ENCODE results near the gene ILF2. TPM values are rescaled to one million over a fixed set of nuclear protein-coding genes. Genes with fewer than 3 reads are reported as not detected.
"Not testable (repeated sequence)": the region's sequence is repeated elsewhere in the genome, so short reads cannot be mapped to it uniquely, and the experiment has no call there.

Gene ILF2
- polyA plus RNA-seq, 3 donors: 325 to 353 (median 339) TPM

DNA sequence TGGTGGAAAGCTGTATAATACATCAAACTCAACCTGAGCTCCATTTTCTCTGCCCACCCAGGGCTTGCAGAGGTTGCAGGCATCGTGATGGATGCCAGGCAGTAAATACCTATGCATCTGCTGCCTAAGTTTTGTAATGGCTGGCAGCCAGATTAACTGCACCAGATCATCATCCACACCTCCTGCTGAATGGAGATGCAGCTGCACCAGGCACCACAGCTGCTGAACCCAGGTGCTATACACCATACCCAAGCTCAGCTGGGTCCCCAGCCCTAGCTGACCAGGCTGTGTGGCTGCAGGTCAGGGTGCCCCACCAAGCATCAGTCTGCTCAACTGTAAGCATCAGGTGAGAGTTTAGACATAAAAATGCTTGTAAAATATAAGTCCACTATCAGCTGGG is 19.0 kb downstream of the ILF2 start:
- DNase-seq (ENCODE audit: low read depth in 3 of 3, low spot score in 2 of 3): no peak

GRCh38 chr1:153649863-153650235 is 20.9 kb downstream of the ILF2 start:
- DNase-seq (ENCODE audit: low read depth in 3 of 3, low spot score in 2 of 3): no peak

DNA sequence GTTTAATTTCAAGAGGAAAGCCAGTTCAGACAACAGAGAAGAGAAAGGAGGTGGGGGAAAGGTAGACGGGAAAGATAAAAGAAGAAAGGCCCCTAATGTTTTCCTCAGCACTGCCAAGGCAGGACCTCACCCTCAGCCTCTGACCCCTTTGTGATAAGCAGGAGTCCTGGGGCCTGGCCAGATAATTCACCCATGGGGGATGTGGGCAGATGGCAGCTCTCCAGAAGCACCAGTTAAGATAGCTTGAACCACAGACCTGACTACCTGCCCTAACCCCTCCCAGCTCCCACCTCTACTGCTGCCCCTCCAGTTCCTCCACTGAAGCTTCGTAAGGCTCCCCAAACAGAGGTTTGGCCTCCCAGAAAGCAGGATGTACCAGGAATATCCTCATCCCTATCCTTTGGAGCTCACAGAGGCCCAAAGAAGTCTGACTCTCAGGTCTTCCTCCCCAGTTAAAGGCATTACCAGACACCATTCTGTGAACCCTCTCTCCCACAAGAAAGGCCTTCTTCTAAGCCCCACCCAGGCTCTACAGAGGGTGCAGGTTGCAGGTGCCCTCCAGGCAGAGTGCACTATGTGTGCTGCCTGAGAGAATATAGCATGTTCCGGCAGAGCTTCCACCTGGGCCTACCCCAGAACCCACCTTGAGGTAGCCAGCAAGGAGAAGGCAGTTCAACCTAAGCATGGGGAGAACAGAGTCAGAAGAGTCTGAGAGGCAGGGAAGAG is 21.5 kb downstream of the ILF2 start:
- no peak for DNase-seq (ENCODE audit: low read depth in 3 of 3, low spot score in 2 of 3)

DNA sequence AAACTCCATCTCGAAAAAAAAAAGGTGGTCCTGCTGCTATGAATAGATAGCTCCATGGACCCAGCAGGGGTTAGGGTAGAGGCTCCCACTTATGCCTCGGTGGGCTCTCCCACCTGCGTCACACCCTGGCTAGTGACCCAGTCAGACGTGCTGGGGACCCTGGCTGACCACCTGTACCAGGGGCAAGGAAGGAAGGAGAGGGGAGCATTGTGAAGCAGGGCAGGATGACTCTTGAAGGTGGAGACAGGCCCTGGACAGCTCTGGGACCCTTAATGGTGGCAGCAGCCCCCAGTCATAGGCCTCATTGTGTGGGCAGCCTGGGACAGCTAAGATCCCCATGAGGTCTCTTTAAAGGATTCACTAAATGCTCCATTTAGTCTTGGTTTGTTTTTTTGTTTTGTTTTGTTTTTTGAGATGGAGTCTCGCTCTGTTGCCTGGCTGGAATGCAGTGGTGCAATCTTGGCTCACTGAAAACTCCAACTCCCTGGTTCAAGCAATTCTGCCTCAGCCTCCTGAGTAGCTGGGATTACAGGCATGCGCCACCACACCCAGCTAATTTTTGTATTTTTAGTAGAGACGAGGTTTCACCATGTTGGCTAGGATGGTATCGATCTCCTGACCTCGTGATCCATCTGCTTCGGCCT is 22.7 kb downstream of the ILF2 start:
- DNase-seq (ENCODE audit: low read depth in 3 of 3, low spot score in 2 of 3): no peak

GRCh38 chr1:153647346-153647714 is 23.5 kb downstream of the ILF2 start:
- no peak for DNase-seq (ENCODE audit: low read depth in 3 of 3, low spot score in 2 of 3)

DNA sequence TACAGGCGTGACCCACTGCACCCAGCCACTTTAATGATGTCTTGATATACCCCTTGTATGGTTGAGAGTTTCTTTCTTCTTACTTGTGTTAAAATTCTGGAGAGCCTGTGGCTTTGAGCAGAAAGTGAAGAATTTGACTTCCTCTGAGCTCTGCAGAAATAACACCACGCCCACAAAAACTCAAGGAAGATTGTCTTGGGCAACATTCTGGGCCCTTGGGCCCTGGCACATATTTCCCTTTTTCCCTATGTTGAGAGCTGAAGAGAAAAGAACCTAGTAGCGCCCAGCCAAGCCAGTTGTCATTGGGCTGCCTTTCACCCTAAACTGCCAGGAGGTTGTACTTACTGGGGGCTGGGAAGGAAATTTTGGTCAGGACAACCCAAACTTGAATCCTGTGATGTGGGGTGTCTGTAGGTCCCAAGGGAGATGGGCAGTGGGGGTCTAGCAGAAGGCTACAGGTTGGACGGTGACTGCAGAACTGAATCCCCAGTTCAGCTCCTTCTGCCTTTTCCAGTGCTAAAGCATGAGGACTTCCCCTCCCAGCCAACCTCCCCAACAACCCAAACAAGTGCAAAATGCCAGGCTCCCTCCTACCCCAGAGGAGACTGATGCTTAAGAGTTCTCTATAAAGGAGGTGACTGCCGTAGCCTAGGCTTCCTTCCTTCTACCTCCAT is 24.0 kb downstream of the ILF2 start:
- no peak for DNase-seq (ENCODE audit: low read depth in 3 of 3, low spot score in 2 of 3)

- DNase-seq (ENCODE audit: low read depth in 3 of 3, low spot score in 2 of 3): no peak
Measured at GRCh38 chr1:153643816-153644215, 27.0 kb downstream of the ILF2 start.

DNA sequence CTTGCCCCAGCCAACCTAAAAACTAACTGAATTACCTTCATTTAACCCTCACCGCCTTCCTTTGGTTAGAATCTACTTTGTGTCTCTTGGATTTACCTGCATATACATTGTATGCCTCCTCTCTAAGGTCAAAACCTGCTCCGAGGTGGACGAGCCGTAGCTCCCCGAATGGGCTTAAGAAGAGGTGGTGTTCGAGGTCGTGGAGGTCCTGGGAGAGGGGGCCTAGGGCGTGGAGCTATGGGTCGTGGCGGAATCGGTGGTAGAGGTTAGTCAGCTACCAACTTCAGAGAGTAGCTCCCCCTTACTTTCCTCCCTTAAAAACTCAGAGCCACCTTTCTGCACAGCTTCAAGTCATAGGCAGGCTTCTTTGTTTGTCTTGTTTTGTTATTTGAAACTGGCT is 27.7 kb downstream of the ILF2 start:
- no peak for DNase-seq (ENCODE audit: low read depth in 3 of 3, low spot score in 2 of 3)

DNA sequence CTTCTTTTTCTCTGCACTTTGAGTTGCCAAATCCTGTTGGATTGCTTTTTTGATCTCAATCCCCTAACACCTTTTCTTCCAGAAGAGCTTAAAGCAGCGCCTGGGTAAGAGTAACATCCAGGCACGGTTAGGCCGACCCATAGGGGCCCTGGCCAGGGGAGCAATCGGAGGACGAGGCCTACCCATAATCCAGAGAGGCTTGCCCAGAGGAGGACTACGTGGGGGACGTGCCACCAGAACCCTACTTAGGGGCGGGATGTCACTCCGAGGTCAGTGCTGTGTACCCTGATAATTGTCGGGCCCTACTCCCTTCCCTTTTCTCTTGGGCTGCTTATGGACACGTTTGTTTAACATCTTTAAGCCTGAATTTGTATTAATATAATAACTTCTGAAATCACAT is 28.6 kb downstream of the ILF2 start:
- no peak for DNase-seq (ENCODE audit: low read depth in 3 of 3, low spot score in 2 of 3)

DNA sequence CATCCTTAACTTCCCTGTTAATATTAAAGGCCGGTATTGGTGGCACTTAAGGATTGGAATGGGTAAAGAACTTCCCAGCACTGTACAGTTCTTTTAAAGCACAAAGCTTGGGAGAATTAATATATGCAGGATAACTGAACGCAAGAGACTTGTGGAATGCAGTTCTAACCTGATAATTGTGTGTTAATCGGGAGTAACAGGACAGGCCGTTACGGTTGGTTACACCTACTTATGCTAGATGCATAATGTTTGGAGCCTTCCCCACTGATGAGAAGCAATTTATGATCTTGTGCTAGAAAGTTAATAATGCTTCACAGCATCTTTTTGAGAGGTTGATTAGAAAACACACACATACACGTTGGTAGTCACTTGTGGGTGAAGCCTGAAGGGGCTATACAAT is 29.9 kb downstream of the ILF2 start:
- no peak for DNase-seq (ENCODE audit: low read depth in 3 of 3, low spot score in 2 of 3)

DNA sequence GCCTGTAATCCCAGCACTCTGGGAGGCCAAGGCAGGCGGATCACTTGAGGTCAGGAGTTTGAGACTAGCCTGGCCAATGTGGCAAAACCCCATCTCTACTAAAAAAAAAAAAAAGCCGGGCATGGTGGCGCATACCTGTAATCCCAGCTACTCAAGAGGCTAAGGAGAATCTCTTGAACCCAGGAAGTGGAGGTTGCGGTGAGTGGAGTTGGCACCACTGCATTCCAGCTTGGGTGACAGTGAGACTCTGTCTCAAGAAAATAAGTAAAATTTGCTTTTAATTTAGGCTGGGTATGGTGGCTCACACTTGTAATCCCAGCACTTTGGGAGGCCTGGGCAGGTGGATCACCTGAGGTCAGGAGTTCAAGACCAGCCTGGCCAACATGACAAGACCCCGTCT is 30.6 kb downstream of the ILF2 start:
- DNase-seq (ENCODE audit: low read depth in 3 of 3, low spot score in 2 of 3): not testable (repeated sequence)

GRCh38 chr1:153639280-153639679 is 31.5 kb downstream of the ILF2 start:
- no peak for DNase-seq (ENCODE audit: low read depth in 3 of 3, low spot score in 2 of 3)

DNA sequence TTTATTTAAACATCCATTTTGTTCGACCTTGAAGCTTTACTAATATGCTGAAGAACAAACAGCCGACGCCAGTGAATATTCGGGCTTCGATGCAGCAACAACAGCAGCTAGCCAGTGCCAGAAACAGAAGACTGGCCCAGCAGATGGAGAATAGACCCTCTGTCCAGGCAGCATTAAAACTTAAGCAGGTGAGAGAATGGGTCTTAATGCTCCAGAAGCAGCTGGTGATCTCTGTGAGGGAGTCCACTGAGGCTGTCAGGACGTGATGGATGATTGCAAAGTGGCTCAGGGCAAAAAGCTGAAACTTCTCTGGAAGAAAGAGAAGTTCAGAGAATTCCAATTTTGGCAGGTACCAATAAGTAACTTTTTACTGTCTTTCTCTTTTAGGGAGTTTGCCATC is 32.5 kb downstream of the ILF2 start:
- no peak for DNase-seq (ENCODE audit: low read depth in 3 of 3, low spot score in 2 of 3)

DNA sequence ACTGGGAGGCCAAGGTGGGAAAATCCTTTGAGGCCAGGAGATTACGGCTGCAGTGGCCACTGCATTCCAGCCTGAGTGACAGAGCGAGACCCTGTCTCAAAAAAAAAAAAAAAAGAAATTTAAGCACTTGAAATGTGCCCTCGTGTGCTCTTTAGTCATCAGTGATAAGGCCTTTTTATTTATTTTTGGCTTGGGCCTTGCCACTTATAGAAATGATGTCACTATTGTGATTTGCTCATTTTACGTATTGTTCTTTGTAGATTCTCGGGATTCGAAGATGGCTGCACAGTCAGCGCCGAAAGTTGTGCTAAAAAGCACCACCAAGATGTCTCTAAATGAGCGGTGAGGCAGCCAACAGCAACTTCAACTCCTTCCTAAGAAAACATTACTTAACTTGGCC is 34.5 kb downstream of the ILF2 start:
- no peak for DNase-seq (ENCODE audit: low read depth in 3 of 3, low spot score in 2 of 3)

- no peak for DNase-seq (ENCODE audit: low read depth in 3 of 3, low spot score in 2 of 3)
Measured at GRCh38 chr1:153635872-153636271, 34.9 kb downstream of the ILF2 start.

- DNase-seq (ENCODE audit: low read depth in 3 of 3, low spot score in 2 of 3): peak; percentile 96 to 98 (median 96)
Measured at GRCh38 chr1:153633754-153634665, 36.8 kb downstream of the ILF2 start, which contains the start of gene CHTOP. Gene CHTOP, plus strand, starts transcription at chr1:153634066. Its CDS starts 2,523 bp downstream, at chr1:153636589.

DNA sequence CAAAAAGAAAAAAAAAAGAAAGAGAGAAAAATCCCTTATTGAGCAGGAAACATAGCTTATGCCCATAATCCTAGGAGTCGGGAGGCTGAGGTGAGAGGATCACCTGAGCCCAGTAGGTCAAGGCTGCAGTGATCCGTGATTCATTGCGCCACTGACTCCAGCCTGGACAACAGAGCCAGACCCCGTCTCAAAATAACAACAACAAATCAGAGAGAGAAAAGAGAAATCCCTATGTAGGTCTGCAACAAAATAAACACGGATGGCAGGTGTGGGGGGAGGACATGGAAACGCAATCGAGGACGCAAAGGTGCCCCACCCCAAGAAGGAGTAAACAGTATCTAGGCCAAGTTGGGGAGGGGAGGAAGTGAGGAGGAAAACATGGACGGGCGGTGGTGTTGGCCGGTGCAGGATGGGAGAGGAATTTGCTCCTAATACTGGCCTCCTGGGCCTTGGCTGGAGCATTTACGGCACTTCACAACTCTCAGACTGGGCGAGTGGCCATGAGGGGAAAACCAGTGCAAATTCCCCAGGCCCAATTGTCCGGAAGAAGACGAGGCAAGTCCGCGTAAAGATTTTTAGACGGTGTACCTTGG is 37.5 kb downstream of the ILF2 start:
- no peak for DNase-seq (ENCODE audit: low read depth in 3 of 3, low spot score in 2 of 3)

GRCh38 chr1:153631047-153632022 is 39.5 kb downstream of the ILF2 start:
- no peak for DNase-seq (ENCODE audit: low read depth in 3 of 3, low spot score in 2 of 3)

- no peak for DNase-seq (ENCODE audit: low read depth in 3 of 3, low spot score in 2 of 3)
Measured at GRCh38 chr1:153630384-153630783, 40.4 kb downstream of the ILF2 start.

Data from right renal cortex interstitium (tissue), 3 donors.